Liver (tissue), 9 donors: ENCODE data around the gene SLC2A4. TPM values are rescaled to one million over a fixed set of nuclear protein-coding genes. Genes with fewer than 3 reads are reported as not detected.

Source experiments
- DNase-seq: peaks from one replicate; pipeline ENCODE4 v3.0.0-alpha.2; 2017; ENCODE audit warnings: low spot score
- H3K27ac ChIP-seq, 2 donors: one replicate each; pipeline ENCODE4 v1.7.0; 2013; ENCODE audit warnings: inconsistent platforms in 2 of 2, low read length in 2 of 2, control low read depth in 1 of 2, low read depth in 1 of 2, mild to moderate bottlenecking in 1 of 2
- H3K27me3 ChIP-seq, 4 donors: one replicate each; pipeline versions ENCODE4 v1.6.1 to v1.7.0; 2013; ENCODE audit warnings: low read length in 3 of 4, inconsistent platforms in 1 of 4, mild to moderate bottlenecking in 1 of 4, moderate library complexity in 1 of 4; ENCODE audit not compliant: control insufficient read depth in 4 of 4, insufficient read depth in 4 of 4
- H3K36me3 ChIP-seq, 4 donors: one replicate each; pipeline versions ENCODE4 v1.6.1 to v1.7.0; 2013; ENCODE audit warnings: low read length in 3 of 4, mild to moderate bottlenecking in 3 of 4, low read depth in 1 of 4, moderate library complexity in 1 of 4; ENCODE audit not compliant: control insufficient read depth in 4 of 4, insufficient read depth in 3 of 4
- H3K4me1 ChIP-seq, 4 donors: one replicate each; pipeline versions ENCODE4 v1.6.1 to v1.7.0; 2013; ENCODE audit warnings: low read length in 3 of 4, mild to moderate bottlenecking in 3 of 4, moderate library complexity in 1 of 4; ENCODE audit not compliant: control insufficient read depth in 4 of 4, insufficient read depth in 4 of 4
- H3K4me3 ChIP-seq, 3 donors: one replicate each; pipeline versions ENCODE4 v1.6.1 to v1.7.0; 2013; ENCODE audit warnings: low read length in 3 of 3, control low read depth in 1 of 3, low read depth in 1 of 3, mild to moderate bottlenecking in 1 of 3
- H3K9ac ChIP-seq, 2 donors: one replicate each; pipeline ENCODE4 v1.7.0; 2013; ENCODE audit warnings: low read length in 2 of 2, mild to moderate bottlenecking in 2 of 2, moderate library complexity in 2 of 2, control low read depth in 1 of 2, low read depth in 1 of 2
- H3K9me3 ChIP-seq, 4 donors: one replicate each; pipeline versions ENCODE4 v1.6.1 to v1.7.0; 2013; ENCODE audit warnings: low read length in 3 of 4; ENCODE audit not compliant: control insufficient read depth in 4 of 4
- EGR1 ChIP-seq, 2 donors: IDR thresholded peaks; 2 replicates each; pipeline ENCODE4 v1.6.1; 2016 to 2018; ENCODE audit warnings: antibody characterized with exemption in 2 of 2, low read depth in 2 of 2
- FOXA1 ChIP-seq: IDR thresholded peaks from 2 replicates; pipeline ENCODE4 v1.6.1; 2016; ENCODE audit warnings: antibody characterized with exemption
- FOXA2 ChIP-seq: IDR thresholded peaks from 2 replicates; pipeline ENCODE4 v1.6.1; 2016; ENCODE audit warnings: antibody characterized with exemption
- GABPA ChIP-seq, 2 donors: IDR thresholded peaks in 1 of 2; conservative IDR thresholded peaks in 1 of 2; 2 replicates each; pipeline ENCODE4 v1.6.1; 2016; ENCODE audit warnings: antibody characterized with exemption in 2 of 2, mild to moderate bottlenecking in 1 of 2, moderate library complexity in 1 of 2
- HNF4A ChIP-seq, 2 donors: conservative IDR thresholded peaks; 2 replicates each; pipeline ENCODE4 v1.6.1; 2016; ENCODE audit warnings: antibody characterized with exemption in 2 of 2, mild to moderate bottlenecking in 2 of 2
- HNF4G ChIP-seq: IDR thresholded peaks from 2 replicates; pipeline ENCODE4 v1.6.1; 2016; ENCODE audit warnings: antibody characterized with exemption
- JUND ChIP-seq, 2 donors: IDR thresholded peaks; 2 replicates each; pipeline ENCODE4 v1.6.1; 2016; ENCODE audit warnings: antibody characterized with exemption in 2 of 2
- NR2F2 ChIP-seq: IDR thresholded peaks from 2 replicates; pipeline ENCODE4 v1.6.1; 2016; ENCODE audit warnings: antibody characterized with exemption
- RAD21 ChIP-seq, 2 donors: IDR thresholded peaks; 2 replicates each; pipeline ENCODE4 v1.6.1; 2016; ENCODE audit warnings: antibody characterized with exemption in 2 of 2, mild to moderate bottlenecking in 2 of 2
- RXRA ChIP-seq, 2 donors: IDR thresholded peaks; 2 replicates each; pipeline ENCODE4 v1.6.1; 2017 to 2018; ENCODE audit warnings: antibody characterized with exemption in 2 of 2, mild to moderate bottlenecking in 1 of 2
- SP1 ChIP-seq: IDR thresholded peaks from 2 replicates; pipeline ENCODE4 v1.6.1; 2018; ENCODE audit warnings: antibody characterized with exemption, mild to moderate bottlenecking
- TAF1 ChIP-seq: conservative IDR thresholded peaks from 2 replicates; pipeline ENCODE4 v1.6.1; 2016; ENCODE audit warnings: antibody characterized with exemption, mild to moderate bottlenecking
- YY1 ChIP-seq: IDR thresholded peaks from 2 replicates; pipeline ENCODE4 v1.6.1; 2016; ENCODE audit warnings: antibody characterized with exemption, mild to moderate bottlenecking
- WGBS: extraction: QIAGEN DNeasy Blood & Tissue Kit; methylation state at CpG from one replicate; pipeline ENCODE4 v1.1.7; 2013; 5-methylcytosine and 5-hydroxymethylcytosine counted together
- polyA plus RNA-seq, 2 donors: library from polyadenylated mRNA; stranded (reverse) in 1 of 2; unstranded in 1 of 2; fragments of 200-250 nt in 1 of 2; fragments of >200 nt in 1 of 2; fragmentation: Nextera tagmentation in 1 of 2; extraction: Ambion mirVana in 1 of 2; gene quantifications; one replicate each; pipeline versions ENCODE4 v1.2.1 to v1.2.3, GENCODE V29; 2013 to 2015
- total RNA-seq, 2 donors: library from RNA; depleted of rRNA; stranded (reverse); fragments of >200 nt; gene quantifications; one replicate each; pipeline ENCODE4 v1.2.3, GENCODE V29; 2014
- TF ChIP-seq, protein P1 (sequence below): IDR thresholded peaks from 2 replicates; pipeline ENCODE4 v1.6.1; 2016; ENCODE audit warnings: antibody characterized with exemption
- TF ChIP-seq, protein P2 (sequence below): IDR thresholded peaks from 2 replicates; pipeline ENCODE4 v1.6.1; 2016; ENCODE audit warnings: antibody characterized with exemption
- TF ChIP-seq, protein P3 (sequence below): IDR thresholded peaks from 2 replicates; pipeline ENCODE4 v1.6.1; 2016; ENCODE audit warnings: antibody characterized with exemption, mild to moderate bottlenecking
- TF ChIP-seq, protein P4 (sequence below): fragments of 150-350 bp; IDR thresholded peaks from 2 replicates; pipeline ENCODE4 v1.5.1; 2017; ENCODE audit warnings: improper control_type of control experiment, low read depth, low read length; ENCODE audit not compliant: missing input control
- TF ChIP-seq, protein P5 (sequence below): IDR thresholded peaks from 2 replicates; pipeline ENCODE4 v1.6.1; 2016; ENCODE audit warnings: antibody characterized with exemption
- donor health status: healthy.
- donor health status: healthy.
- donor health status: healthy.
- donor health status: healthy.
- donor health status: healthy.

SLC2A4 gene
- total and polyA plus RNA-seq, 4 donors = 0.42 to 10.6 (median 1.6) TPM

DNA sequence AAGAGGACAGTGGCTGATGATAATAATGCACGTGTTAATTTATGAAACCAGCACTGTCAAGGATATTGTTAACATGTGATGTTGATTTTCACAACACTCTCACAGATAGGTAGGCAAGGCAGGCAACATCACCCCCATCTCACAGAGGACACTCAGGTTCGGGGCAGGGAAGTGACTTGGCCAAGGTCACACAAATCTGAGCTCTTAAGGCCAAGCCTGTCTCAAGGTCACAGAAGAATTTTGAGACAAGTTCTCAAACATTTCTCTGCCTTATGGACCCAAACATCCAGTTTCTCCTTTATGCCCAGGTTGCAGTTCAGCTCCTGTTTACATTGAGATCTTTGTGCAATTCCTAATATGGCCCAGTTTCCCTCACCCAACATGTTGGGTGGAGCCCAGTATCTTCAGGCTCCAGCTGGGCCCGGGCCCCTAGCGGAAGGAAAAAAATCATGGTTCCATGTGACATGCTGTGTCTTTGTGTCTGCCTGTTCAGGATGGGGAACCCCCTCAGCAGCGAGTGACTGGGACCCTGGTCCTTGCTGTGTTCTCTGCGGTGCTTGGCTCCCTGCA is 1.3 kb downstream of the SLC2A4 start:
- Histone ChIP-seq H3K4me1 (peaks cover 9 to 19% (median 13%) of the 10 kb centered on the region in 4 donors), H3K27ac (no peak overlapping the region), H3K36me3 (no peaks in the 10 kb centered on the region), H3K9me3 (no peaks in the 10 kb centered on the region), H3K4me3 (no peak overlapping the region), H3K9ac (no peak overlapping the region), H3K27me3 (no peaks in the 10 kb centered on the region)
- DNase-seq = peak; percentile 81
- WGBS = 75% methylated on average over 6 of the region's 6 CpGs
- TF ChIP-seq TAF1 (no peak), SP1 (no peak), RXRA (IDR thresholded peaks at IDR 0.05) (no peak), HNF4G (no peak), EGR1 (IDR thresholded peaks at IDR 0.05; ENCODE audit: low read depth in 2 of 2) (no peak), GABPA (IDR thresholded peaks at IDR 0.05 in 1 of 2, conservative IDR thresholded peaks at IDR 0.05 in 1 of 2) (no peak), YY1 (no peak), JUND (IDR thresholded peaks at IDR 0.05) (no peak), FOXA1 (no peak), RAD21 (IDR thresholded peaks at IDR 0.05) (no peak), NR2F2 (no peak), HNF4A (conservative IDR thresholded peaks at IDR 0.05) (no peak), FOXA2 (no peak)
- TF ChIP-seq, protein P1, sequence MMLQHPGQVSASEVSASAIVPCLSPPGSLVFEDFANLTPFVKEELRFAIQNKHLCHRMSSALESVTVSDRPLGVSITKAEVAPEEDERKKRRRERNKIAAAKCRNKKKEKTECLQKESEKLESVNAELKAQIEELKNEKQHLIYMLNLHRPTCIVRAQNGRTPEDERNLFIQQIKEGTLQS = no peak
- TF ChIP-seq, protein P2, sequence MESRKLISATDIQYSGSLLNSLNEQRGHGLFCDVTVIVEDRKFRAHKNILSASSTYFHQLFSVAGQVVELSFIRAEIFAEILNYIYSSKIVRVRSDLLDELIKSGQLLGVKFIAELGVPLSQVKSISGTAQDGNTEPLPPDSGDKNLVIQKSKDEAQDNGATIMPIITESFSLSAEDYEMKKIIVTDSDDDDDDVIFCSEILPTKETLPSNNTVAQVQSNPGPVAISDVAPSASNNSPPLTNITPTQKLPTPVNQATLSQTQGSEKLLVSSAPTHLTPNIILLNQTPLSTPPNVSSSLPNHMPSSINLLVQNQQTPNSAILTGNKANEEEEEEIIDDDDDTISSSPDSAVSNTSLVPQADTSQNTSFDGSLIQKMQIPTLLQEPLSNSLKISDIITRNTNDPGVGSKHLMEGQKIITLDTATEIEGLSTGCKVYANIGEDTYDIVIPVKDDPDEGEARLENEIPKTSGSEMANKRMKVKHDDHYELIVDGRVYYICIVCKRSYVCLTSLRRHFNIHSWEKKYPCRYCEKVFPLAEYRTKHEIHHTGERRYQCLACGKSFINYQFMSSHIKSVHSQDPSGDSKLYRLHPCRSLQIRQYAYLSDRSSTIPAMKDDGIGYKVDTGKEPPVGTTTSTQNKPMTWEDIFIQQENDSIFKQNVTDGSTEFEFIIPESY = no peak
- TF ChIP-seq, protein P3, sequence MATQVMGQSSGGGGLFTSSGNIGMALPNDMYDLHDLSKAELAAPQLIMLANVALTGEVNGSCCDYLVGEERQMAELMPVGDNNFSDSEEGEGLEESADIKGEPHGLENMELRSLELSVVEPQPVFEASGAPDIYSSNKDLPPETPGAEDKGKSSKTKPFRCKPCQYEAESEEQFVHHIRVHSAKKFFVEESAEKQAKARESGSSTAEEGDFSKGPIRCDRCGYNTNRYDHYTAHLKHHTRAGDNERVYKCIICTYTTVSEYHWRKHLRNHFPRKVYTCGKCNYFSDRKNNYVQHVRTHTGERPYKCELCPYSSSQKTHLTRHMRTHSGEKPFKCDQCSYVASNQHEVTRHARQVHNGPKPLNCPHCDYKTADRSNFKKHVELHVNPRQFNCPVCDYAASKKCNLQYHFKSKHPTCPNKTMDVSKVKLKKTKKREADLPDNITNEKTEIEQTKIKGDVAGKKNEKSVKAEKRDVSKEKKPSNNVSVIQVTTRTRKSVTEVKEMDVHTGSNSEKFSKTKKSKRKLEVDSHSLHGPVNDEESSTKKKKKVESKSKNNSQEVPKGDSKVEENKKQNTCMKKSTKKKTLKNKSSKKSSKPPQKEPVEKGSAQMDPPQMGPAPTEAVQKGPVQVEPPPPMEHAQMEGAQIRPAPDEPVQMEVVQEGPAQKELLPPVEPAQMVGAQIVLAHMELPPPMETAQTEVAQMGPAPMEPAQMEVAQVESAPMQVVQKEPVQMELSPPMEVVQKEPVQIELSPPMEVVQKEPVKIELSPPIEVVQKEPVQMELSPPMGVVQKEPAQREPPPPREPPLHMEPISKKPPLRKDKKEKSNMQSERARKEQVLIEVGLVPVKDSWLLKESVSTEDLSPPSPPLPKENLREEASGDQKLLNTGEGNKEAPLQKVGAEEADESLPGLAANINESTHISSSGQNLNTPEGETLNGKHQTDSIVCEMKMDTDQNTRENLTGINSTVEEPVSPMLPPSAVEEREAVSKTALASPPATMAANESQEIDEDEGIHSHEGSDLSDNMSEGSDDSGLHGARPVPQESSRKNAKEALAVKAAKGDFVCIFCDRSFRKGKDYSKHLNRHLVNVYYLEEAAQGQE = no peak
- TF ChIP-seq, protein P4, sequence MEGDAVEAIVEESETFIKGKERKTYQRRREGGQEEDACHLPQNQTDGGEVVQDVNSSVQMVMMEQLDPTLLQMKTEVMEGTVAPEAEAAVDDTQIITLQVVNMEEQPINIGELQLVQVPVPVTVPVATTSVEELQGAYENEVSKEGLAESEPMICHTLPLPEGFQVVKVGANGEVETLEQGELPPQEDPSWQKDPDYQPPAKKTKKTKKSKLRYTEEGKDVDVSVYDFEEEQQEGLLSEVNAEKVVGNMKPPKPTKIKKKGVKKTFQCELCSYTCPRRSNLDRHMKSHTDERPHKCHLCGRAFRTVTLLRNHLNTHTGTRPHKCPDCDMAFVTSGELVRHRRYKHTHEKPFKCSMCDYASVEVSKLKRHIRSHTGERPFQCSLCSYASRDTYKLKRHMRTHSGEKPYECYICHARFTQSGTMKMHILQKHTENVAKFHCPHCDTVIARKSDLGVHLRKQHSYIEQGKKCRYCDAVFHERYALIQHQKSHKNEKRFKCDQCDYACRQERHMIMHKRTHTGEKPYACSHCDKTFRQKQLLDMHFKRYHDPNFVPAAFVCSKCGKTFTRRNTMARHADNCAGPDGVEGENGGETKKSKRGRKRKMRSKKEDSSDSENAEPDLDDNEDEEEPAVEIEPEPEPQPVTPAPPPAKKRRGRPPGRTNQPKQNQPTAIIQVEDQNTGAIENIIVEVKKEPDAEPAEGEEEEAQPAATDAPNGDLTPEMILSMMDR = no peak
- TF ChIP-seq, protein P5, sequence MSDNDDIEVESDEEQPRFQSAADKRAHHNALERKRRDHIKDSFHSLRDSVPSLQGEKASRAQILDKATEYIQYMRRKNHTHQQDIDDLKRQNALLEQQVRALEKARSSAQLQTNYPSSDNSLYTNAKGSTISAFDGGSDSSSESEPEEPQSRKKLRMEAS = no peak
